Right renal pelvis (tissue), 4 donors: ENCODE data around the gene TXNRD3. TPM values are rescaled to one million over a fixed set of nuclear protein-coding genes. Genes with fewer than 3 reads are reported as not detected.

ENCODE experiments used
- DNase-seq, 4 donors: peaks; one replicate each; pipeline ENCODE4 v3.0.0-alpha.2; 2013; ENCODE audit warnings: low read depth in 4 of 4, low spot score in 3 of 4, missing footprints in 1 of 4
- polyA plus RNA-seq, 4 donors: library from polyadenylated mRNA; unstranded; fragments of 120-200 nt; gene quantifications; one replicate each; pipeline ENCODE4 v1.2.1, GENCODE V29; 2013; ENCODE audit not compliant: insufficient read length in 4 of 4

The TXNRD3 gene
- polyA plus RNA-seq, result 10 to 100 TPM; 16.5 to 20.0 (median 18.6) TPM

DNA sequence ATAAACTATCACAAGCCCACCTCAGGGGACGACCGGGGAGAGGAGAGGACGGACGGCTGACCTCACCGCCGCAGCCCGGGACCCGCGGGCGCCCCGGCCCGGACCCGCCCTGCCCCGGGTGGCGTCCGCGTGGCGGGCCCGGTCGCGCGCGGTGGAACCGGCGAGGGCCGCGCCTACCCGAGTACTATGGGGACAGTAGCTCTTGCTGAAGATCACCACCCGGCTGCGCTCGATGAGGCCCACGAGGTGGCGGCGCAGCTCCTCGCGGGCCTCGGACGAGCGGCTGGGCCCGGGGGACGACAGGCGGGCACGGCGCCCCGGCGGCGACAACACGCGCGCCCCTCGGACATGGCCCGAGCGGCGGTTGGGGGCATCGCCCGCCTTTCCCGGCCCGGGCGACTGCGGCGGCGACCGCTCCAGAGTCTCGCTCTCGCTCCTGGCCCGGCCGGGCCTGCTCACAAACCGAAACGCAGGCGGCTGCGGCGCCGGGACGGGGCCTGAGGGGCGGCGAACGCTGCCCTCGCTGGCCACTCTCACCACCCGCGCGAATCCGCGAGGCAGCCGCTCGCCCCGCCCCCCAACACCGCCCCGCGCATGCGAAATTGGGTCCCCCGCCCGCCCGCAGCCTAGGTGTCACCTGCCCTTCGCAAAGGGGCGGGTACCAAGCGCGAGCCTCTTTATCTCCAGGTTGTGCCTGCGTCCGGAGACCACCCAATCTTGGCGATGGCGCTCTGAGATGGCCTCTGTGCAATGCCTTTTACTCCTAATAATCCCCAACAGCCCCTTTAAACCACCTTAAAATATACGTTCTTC lies at the start of gene TXNRD3:
TXNRD3 (minus strand) TSS at position 554 of the 813 bp plus-strand sequence.
- peak; percentile 29 to 54 (median 50) for DNase-seq

GRCh38 chr3:126703512-126704493 lies 48.9 kb upstream of the TXNRD3 start, which contains the start of gene CHCHD6:
Gene CHCHD6 (plus strand): TSS chr3:126704240. CDS start chr3:126704313, 73 bp downstream.
- peak; percentile 91 to 95 (median 92) for DNase-seq

- DNase-seq, result no peak
Observed at GRCh38 chr3:126699011-126699410, 44.1 kb upstream of the TXNRD3 start.

GRCh38 chr3:126696701-126697267 lies 41.9 kb upstream of the TXNRD3 start:
- no peak for DNase-seq

DNA sequence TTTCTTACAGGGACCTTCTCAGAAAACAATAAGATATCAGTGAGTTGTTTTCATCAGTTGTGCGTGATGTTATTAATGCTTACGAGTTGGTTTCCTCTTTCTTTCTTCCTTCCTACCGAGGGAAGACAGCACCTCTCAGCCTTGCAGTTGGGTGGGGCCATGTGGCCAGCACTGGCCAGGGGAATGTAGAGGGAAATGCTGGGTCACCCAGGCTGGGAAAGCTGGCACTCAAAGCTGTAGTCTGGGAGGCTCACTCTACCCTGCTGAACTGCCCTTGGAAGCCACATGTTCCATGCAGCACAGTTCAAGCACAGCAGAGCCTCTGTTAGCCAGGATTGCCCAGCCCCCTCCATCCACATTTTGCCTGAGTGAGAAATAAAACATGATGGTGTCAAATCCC lies 39.0 kb upstream of the TXNRD3 start:
- DNase-seq, result no peak

- no peak for DNase-seq
Observed at GRCh38 chr3:126692858-126693257, 37.9 kb upstream of the TXNRD3 start.

- no peak for DNase-seq
Observed at GRCh38 chr3:126691765-126692164, 36.8 kb upstream of the TXNRD3 start.

DNA sequence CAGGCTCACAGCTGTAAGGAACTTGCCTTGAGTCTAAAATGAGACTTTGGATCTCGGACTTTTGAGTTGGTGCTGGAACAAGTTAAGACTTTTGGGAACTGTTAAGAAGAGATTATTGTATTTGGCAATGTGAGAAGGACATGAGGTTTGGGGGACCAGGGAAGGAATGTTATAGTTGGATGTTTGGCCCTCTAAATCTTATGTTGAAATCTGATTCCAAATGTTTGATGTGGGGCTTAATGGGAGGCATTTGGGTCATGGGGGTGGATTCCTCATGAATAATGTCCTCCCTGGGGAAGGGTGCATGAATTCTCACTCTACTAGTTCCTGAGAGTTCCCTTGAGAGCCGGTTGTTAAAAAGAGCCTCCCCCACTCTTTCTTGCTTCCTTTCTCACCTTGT lies 30.6 kb upstream of the TXNRD3 start:
- DNase-seq, result no peak

GRCh38 chr3:126685021-126685420 lies 30.1 kb upstream of the TXNRD3 start:
- DNase-seq, result no peak

DNA sequence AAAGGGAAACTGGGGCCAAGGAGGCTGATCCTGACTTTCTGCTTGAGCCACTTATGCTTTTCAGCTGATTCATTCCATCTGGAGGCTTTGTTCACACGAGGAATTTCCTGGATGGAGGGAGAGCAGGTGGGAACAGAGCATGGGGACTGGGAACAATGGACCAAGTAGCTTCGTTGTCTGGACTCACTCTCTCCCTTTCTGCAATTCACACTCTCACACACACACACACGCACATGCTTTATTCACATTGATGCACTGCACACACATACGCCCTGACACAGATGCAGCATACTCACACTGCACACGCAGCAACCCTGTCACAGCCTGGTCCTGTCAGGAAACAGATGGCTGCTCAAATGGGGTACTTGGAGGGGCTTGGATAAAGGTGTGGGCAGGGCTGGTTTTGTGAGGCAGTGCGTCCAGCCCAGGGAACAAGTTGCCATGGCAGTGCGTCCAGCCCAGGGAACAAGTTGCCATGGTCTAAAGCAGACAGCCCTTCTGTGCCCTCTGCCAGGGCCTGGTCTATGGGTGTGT lies 29.4 kb upstream of the TXNRD3 start:
- DNase-seq, result no peak

DNA sequence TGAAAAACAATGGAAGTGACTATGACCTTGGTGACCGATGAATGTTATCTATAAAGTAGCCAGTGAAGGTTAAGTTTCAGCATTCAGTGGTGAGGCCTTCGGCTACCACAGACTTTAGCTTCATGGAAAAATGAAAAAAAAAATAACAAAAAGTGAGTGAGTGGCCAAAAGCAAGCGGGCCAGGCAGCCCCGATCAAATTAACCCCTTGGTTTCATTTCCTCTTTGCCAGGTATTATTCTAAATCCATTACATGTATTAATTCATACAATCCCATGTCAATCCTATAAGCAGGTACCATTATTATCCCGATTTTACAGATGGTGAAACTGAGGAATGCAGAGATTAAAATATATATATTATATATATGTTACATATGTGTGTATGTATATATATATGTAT lies 28.1 kb upstream of the TXNRD3 start:
- DNase-seq, result no peak

GRCh38 chr3:126682009-126682408 lies 27.1 kb upstream of the TXNRD3 start:
- no peak for DNase-seq

DNA sequence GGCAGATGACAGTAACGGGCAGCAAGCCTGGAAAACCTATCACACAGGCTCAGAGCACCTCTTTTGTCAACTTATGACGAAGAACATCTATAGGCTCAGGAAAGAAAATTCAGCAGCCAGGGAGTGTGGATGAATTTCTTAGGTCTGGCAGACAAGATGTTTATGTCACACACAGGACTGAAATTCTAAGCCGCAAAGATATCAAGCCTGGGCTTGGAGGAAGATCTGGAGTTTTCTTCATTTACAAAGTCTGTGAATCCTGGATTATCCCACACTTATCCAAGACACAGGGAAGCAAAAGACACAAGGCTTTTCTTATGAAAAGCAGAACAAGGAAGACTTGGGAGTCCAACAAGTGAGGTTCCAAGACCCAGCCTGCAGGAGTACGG lies 25.7 kb upstream of the TXNRD3 start:
- DNase-seq, result no peak

DNA sequence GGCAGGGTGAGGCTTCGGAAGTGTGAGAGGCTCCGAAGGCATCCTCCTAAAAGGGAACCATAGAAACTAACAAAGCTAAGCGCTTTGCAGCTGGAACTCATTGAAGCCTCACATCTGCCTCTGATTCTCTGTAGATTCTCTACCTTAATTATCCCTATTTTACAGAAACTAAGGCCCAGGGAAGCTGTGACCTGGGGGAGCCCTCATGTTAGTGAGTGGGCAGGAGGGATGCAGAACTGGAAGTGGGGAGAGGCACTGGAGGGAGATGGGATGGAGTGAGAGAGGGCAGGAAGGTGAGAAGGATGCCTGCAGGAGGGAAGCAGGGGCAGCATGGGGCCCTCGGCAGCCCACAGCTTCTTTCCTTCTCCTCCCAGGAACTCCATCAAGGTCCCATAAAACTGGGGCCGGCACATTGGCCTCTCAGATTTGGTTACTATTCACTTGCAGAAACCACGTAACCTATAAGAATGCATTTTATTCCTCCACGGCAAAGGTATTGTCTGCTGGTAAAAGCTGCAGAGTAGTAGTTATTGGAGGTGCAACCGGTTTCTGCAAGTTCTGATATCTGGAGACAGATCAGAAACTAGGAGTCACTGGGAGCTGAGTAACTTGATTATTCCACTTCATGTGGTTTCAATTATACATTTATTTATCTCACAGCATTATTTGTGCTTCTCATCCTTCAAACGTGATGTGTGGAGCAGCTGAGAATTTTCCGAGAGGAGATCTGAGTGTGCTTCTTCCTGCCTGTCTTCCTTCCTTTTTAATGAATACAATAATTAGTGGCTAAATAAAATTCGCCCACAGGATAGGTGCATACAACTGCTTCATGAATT lies 25.1 kb upstream of the TXNRD3 start:
- no peak for DNase-seq

GRCh38 chr3:126679318-126679751 lies 24.4 kb upstream of the TXNRD3 start:
- DNase-seq, result peak in 2 of 4 donors; percentile 61 to 79

DNA sequence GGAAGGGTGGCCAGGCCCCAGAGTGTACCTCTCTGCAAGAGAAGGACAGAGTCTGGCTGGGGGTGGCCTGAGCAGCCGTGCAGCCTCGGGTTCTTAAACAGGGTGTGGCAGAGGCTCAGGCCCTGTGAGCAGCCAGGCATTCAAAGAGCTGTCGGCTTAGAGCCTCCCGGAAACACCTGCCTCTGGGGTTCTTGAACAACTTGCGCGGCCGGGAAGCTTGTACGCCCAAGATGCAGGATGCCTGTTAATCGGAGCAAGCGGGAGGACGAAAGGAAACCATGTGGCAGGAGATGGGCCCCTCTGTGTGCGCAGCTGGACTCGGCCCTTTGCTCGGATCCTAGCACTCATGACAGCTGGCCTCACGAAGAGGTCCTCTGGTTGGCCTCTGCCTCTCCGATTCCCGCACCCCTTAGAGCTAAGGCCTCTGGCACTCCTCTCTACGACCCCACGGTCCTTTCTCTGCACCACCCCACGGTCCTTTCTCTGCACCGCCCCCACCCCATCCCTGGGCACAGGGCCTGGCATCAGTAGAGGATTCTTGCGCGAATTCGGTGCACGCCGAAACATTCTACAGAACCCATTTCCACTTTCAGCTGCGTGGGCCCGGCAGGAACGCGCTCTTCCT lies 23.9 kb upstream of the TXNRD3 start:
- no peak for DNase-seq

DNA sequence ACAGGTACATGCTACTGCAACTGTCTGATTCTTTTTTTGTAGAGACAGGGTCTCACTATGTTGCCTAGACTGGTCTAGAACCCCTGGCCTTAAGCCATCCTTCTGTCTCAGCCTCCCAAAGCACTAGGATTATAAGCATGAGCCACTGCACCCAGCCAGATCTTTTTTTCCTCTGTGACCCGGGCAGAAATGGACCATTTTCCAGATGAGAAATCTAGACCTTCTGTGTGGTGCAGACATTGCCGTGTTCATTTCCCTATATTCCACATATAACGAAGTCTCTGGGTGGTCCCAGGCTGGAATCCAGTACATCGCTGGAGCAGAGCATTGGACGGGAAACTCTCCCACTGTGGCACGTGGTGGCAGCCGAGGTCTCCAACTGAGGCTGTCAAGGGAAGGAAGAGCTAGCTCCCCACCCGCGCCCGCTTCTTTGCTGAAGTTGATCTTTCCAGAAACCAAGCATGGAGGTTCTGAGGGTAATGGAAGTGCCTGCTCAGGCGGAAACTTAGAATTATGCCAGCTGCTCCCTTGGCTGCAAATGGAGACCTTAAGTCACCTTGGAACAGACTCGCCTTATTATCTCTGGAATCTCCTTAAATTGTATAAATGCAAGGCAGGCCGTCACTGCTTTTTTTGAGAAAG lies 23.1 kb upstream of the TXNRD3 start:
- no peak for DNase-seq

- DNase-seq, result no peak
Observed at GRCh38 chr3:126676919-126677705, 22.2 kb upstream of the TXNRD3 start.
